ENCODE results near the gene DYNLT5.
"Not testable (repeated sequence)": the region's sequence is repeated elsewhere in the genome, so short reads cannot be mapped to it uniquely, and the experiment has no call there.

Gene DYNLT5

DNA sequence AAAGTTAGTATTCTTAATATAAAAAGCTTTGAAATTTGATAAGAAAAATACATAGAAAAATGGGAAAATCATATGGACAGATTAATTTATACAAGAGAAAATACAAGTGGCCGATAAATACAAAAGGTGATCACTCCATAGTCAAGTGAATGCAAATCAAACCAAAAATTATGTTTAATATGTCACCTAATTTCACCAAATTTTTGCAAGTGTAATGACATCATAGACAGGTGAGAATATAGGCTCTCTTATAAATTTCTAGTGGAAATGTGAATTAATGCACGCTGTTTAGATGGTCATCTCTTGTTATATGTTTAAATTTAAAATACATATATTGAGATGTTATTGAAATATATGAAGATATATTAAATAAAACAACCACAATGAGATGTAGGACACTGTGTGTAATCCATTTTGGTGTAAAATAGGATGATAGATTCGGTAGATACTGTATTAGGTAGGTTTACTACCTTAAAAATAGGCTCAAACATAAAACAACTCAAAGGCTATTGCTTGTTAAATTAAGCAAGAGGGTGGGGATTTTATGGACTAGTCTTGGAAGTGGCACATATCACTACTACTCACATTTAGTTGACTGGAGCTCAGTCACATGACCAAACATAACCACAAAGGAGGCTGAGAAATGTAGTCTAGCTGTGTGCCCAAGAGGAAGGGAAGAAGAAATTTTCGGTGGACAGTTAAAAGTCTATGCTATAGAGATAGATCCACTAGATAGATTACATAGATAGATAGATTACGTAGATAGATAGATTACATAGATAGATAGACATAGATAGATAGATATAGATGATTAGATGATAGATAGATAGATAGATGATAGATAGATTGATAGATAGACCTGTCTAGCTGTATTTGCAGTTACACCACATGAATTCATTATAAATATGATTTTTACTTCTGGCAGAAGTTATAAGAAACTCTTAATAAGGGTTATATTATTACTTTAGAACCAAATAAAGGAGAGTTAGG lies 39.7 kb downstream of the DYNLT5 start:
- DNase-seq, result no peak

GRCh38 chr1:66795839-66796238 lies 43.6 kb downstream of the DYNLT5 start:
- not testable (repeated sequence) for DNase-seq

DNA sequence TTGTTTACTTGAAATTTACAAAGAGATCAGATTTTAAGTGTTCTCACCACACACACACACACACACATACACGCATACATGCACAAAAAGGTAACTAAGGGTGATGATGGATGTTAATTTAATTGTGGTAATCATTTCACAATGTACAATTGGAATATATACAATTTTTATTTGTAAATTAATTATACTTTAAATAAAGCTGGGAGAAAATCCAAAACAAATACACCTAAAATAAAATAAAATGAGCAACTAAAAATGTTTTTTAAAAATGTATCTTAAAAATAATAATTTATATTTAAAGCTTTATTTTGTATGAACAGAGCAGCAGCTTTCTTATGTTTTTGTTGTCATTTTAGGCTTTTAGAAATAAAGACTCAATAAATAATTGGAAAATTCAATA lies 57.0 kb downstream of the DYNLT5 start:
- DNase-seq, result no peak

DNA sequence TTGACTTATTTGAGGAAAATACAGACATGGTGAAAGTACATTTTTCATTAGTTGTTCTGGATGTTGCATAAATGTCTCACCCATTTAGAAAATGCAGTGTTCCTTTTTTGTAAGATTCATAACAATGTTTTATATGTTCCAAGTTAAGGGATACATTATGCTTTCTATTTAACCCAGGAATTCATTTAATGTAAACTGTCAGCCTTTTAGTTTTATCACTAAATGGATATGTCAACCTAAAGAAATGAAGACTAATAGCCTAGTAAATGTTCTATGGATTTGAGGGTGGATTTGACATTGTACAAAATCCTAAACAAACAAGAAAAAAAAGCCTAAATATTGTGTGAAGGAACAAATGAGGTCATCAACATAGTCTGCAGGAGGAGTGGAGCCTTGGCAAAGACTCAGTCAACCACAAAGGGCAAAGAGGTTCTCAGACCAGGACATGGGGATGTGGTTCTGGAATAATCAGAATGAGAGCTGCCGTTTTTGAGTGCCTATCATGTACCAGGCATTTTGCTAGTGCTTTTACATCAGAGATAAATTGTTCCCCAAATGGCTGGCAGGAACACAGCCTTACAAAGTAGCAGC lies 57.6 kb downstream of the DYNLT5 start:
- no peak for DNase-seq

DNA sequence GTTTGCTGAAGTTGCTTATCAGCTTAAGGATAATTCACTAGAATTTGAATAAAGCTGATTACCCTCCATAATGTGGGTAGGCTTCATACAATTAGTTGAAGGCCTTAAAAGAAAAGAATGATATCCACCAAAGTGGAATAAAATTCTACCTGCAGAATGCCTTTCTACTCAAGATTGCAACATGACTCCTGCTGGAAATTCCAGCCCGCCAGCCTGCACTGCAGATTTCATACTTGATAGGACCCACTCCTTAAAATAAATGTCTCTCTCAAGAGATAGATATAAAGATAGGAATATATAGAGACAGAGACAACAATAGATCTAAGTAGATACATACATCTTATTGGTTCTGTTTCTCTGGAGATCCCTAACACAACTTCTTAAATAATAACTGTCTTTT lies 72.5 kb downstream of the DYNLT5 start:
- no peak for DNase-seq
